Measurements from ENCODE around the gene MRAP. TPM values are rescaled to one million over a fixed set of nuclear protein-coding genes. Genes with fewer than 3 reads are reported as not detected.

MRAP gene
- total and polyA plus RNA-seq, 10 of the 15 experiments (the other 5 are each of a cell fraction or from before 2014, with no cell fraction given): 0.34 to 1.2 TPM; not detected in 8

DNA sequence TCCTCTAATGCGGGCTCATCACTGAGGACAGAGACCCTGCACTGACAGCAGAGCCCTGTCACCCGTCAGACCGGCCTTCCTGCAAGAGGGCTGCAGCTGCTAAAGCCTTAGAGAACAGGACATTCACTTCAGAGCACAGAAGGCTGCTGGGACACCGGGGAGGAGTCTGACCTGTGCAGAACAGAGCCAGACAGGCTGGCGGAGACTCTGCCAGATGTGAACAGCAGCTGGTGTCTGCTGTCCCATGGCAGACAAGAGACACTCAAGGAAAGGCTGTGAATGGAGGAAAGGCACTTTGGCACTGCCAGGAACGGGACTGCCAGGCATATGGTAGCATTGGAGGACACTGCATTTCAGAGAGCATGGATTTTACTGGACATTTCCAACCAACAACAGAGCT lies 21.4 kb downstream of the MRAP start (continued):
- TF ChIP-seq, protein P1, sequence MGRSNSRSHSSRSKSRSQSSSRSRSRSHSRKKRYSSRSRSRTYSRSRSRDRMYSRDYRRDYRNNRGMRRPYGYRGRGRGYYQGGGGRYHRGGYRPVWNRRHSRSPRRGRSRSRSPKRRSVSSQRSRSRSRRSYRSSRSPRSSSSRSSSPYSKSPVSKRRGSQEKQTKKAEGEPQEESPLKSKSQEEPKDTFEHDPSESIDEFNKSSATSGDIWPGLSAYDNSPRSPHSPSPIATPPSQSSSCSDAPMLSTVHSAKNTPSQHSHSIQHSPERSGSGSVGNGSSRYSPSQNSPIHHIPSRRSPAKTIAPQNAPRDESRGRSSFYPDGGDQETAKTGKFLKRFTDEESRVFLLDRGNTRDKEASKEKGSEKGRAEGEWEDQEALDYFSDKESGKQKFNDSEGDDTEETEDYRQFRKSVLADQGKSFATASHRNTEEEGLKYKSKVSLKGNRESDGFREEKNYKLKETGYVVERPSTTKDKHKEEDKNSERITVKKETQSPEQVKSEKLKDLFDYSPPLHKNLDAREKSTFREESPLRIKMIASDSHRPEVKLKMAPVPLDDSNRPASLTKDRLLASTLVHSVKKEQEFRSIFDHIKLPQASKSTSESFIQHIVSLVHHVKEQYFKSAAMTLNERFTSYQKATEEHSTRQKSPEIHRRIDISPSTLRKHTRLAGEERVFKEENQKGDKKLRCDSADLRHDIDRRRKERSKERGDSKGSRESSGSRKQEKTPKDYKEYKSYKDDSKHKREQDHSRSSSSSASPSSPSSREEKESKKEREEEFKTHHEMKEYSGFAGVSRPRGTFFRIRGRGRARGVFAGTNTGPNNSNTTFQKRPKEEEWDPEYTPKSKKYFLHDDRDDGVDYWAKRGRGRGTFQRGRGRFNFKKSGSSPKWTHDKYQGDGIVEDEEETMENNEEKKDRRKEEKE (IDR thresholded peaks at IDR 0.05): no peak
- TF ChIP-seq, protein P2, sequence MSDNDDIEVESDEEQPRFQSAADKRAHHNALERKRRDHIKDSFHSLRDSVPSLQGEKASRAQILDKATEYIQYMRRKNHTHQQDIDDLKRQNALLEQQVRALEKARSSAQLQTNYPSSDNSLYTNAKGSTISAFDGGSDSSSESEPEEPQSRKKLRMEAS (IDR thresholded peaks at IDR 0.05; ENCODE audit: low read depth, low read length): no peak

DNA sequence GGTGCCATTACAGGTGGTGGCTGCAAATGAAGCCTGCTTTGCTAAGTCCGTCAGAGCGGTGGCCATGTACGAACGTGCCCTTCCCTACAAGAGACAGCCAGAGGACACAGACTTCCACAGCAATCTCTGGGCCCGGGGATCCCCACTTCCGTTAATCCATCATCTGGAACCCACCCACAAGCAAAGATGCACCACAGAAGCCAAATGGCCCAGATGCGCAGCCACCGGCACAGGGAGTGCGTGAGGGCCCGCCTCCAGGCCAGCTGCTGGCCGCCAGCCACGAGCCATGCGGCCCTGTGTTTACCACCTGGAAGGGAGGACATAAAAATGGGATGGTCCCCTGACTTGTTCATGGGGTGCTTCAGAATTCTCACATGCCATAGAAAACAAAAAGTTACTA lies 22.1 kb downstream of the MRAP start:
- Histone ChIP-seq H3K4me3 (no peak overlapping the region), H3K9me3 (replicated peaks; ENCODE audit: control insufficient read depth, insufficient read depth, low read length) (no peaks in the 10 kb centered on the region), H3K4me2 (ENCODE audit: control insufficient read depth, insufficient read depth) (no peak overlapping the region), H2AFZ (ENCODE audit: control insufficient read depth, low read depth, low read length) (no peak overlapping the region), H3K79me2 (ENCODE audit: control insufficient read depth, insufficient read depth, low read length) (no peaks in the 10 kb centered on the region), H3K36me3 (ENCODE audit: control insufficient read depth in 2 of 2, insufficient read depth in 2 of 2, low read length in 1 of 2) (peaks cover 41 to 50% of the 10 kb centered on the region in 2 experiments), H4K20me1 (ENCODE audit: control insufficient read depth, insufficient read depth) (no peaks in the 10 kb centered on the region), H3K9ac (ENCODE audit: control insufficient read depth, insufficient read depth, low read length) (no peak overlapping the region), H3K27me3 (replicated peaks in 1 of 2; ENCODE audit: control insufficient read depth in 2 of 2, insufficient read depth in 2 of 2, low read length in 1 of 2) (no peaks in the 10 kb centered on the region), H3K4me1 (ENCODE audit: control insufficient read depth, insufficient read depth, low read length) (no peaks in the 10 kb centered on the region), H3K27ac (ENCODE audit: control insufficient read depth, insufficient read depth) (no peak overlapping the region)
- WGBS (ENCODE audit: insufficient coverage, insufficient replicate concordance, low lambda C conversion rate, missing lambda C conversion rate): 98% methylated on average over 13 of the region's 13 CpGs
- no TSS peak for BruUV-seq (replicated peaks)
- no peak for DNase-seq (ENCODE audit: low read depth, low spot score)
- ChIA-PET RAD21 (ENCODE audit: unreplicated experiment) (no interaction called here), CTCF (no interaction called here), SMC1A (ENCODE audit: uncharacterized antibody, unreplicated experiment) (no interaction called here), POLR2A (no interaction called here)
- ATAC-seq: no peak
- in situ Hi-C loops (cut with MboI) (no loop called here), intact Hi-C loops (cut with micrococcal nuclease; ENCODE audit: unreplicated experiment) (no loop called here)
- FAIRE-seq: no peak
- TF ChIP-seq HDGF (IDR thresholded peaks at IDR 0.05): no peak
- TF ChIP-seq GABPA (IDR thresholded peaks at IDR 0.05; ENCODE audit: low read depth): no peak
- no peak for TF ChIP-seq FOXK2 (IDR thresholded peaks at IDR 0.05)
- TF ChIP-seq, protein P3, sequence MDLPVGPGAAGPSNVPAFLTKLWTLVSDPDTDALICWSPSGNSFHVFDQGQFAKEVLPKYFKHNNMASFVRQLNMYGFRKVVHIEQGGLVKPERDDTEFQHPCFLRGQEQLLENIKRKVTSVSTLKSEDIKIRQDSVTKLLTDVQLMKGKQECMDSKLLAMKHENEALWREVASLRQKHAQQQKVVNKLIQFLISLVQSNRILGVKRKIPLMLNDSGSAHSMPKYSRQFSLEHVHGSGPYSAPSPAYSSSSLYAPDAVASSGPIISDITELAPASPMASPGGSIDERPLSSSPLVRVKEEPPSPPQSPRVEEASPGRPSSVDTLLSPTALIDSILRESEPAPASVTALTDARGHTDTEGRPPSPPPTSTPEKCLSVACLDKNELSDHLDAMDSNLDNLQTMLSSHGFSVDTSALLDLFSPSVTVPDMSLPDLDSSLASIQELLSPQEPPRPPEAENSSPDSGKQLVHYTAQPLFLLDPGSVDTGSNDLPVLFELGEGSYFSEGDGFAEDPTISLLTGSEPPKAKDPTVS (IDR thresholded peaks at IDR 0.05; ENCODE audit: low read depth, low read length): no peak
- no peak for TF ChIP-seq BRCA1 (IDR thresholded peaks at IDR 0.05; ENCODE audit: low read depth, low read length)
- TF ChIP-seq STAT1 (conservative IDR thresholded peaks at IDR 0.05): no peak
- TF ChIP-seq SRF (IDR thresholded peaks at IDR 0.05; ENCODE audit: low read depth in 2 of 2, low read length in 2 of 2): no peak
- TF ChIP-seq POLR2AphosphoS5 (IDR thresholded peaks at IDR 0.05; ENCODE audit: low read length): no peak
- TF ChIP-seq POU2F2 (IDR thresholded peaks at IDR 0.05; ENCODE audit: borderline replicate concordance, low read depth, low read length): no peak
- TF ChIP-seq SIN3A (IDR thresholded peaks at IDR 0.05; ENCODE audit: low read depth, low read length): no peak
- no peak for TF ChIP-seq JUNB (IDR thresholded peaks at IDR 0.05)
- TF ChIP-seq, protein P1 (IDR thresholded peaks at IDR 0.05): no peak
- TF ChIP-seq EP300 (IDR thresholded peaks at IDR 0.05; ENCODE audit: borderline replicate concordance in 1 of 2, control insufficient read depth in 1 of 2, low read depth in 2 of 2, low read length in 2 of 2): no peak
- TF ChIP-seq ZNF207 (IDR thresholded peaks at IDR 0.05; ENCODE audit: borderline replicate concordance): no peak
